Breast epithelium (tissue), 3 donors: ENCODE measurements around the gene C9orf57.

Experiments
- POLR2AphosphoS5 ChIP-seq, 3 donors: sonication (generic); formaldehyde crosslinking; IDR thresholded peaks; one replicate each; pipeline ENCODE4 v1.6.1; 2017; ENCODE audit warnings: antibody characterized with exemption in 3 of 3
- TF ChIP-seq, protein P1 (sequence below), 3 donors: fragments of 450-650 bp; IDR thresholded peaks; one replicate each; pipeline ENCODE4 v1.5.1; 2016 to 2017; ENCODE audit warnings: antibody characterized with exemption in 3 of 3, mild to moderate bottlenecking in 3 of 3, moderate library complexity in 3 of 3

DNA sequence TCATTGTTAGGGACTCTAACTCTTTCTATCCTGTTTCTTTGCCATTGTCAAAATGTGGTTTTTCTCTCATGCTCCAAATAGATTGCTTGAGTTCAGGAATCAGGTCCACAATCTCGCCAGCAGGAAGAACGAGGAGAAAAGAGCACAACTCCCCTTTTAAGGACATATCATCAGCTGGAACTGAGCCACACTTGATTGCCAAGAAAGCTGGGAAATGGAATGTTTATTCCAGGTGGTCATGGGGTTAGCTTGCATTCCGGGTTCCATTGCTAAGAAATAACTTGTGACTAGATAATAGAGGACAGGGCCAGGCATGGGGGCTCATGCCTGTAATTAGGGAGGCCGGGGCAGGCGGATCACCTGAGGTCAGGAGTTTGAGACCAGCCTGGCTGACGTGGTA is 32.4 kb upstream of the C9orf57 start:
- TF ChIP-seq, protein P1, sequence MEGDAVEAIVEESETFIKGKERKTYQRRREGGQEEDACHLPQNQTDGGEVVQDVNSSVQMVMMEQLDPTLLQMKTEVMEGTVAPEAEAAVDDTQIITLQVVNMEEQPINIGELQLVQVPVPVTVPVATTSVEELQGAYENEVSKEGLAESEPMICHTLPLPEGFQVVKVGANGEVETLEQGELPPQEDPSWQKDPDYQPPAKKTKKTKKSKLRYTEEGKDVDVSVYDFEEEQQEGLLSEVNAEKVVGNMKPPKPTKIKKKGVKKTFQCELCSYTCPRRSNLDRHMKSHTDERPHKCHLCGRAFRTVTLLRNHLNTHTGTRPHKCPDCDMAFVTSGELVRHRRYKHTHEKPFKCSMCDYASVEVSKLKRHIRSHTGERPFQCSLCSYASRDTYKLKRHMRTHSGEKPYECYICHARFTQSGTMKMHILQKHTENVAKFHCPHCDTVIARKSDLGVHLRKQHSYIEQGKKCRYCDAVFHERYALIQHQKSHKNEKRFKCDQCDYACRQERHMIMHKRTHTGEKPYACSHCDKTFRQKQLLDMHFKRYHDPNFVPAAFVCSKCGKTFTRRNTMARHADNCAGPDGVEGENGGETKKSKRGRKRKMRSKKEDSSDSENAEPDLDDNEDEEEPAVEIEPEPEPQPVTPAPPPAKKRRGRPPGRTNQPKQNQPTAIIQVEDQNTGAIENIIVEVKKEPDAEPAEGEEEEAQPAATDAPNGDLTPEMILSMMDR (IDR thresholded peaks at IDR 0.05) = no peak
- TF ChIP-seq POLR2AphosphoS5 (IDR thresholded peaks at IDR 0.05) = no peak
